IPS-20b (cell line): ENCODE results near the gene DNMT3L.

ENCODE experiments used
- H3K27ac ChIP-seq: one replicate; pipeline ENCODE4 v1.5.1; 2013; ENCODE audit warnings: low read length
- H3K27me3 ChIP-seq: 2 replicates; pipeline ENCODE4 v1.6.1; 2013; ENCODE audit warnings: mild to moderate bottlenecking, low read length, inconsistent platforms; ENCODE audit not compliant: insufficient read depth
- H3K36me3 ChIP-seq: 2 replicates; pipeline ENCODE4 v1.6.1; 2013; ENCODE audit warnings: low read depth, mild to moderate bottlenecking, inconsistent platforms, low read length, moderate library complexity; ENCODE audit not compliant: insufficient read depth
- H3K4me1 ChIP-seq: 2 replicates; pipeline ENCODE4 v1.6.1; 2013; ENCODE audit warnings: mild to moderate bottlenecking, control low read depth, inconsistent platforms, low read length, moderate library complexity; ENCODE audit not compliant: insufficient read depth
- H3K4me3 ChIP-seq: 2 replicates; pipeline ENCODE4 v1.5.1; 2013; ENCODE audit warnings: mild to moderate bottlenecking, low read length, inconsistent platforms
- H3K9ac ChIP-seq: 2 replicates; pipeline ENCODE4 v1.6.1; 2013; ENCODE audit warnings: low read depth, mild to moderate bottlenecking, inconsistent platforms, low read length, moderate library complexity
- H3K9me3 ChIP-seq: 2 replicates; pipeline ENCODE4 v1.6.1; 2013; ENCODE audit warnings: mild to moderate bottlenecking, low read depth, low read length, inconsistent platforms; ENCODE audit not compliant: insufficient read depth

Gene DNMT3L

DNA sequence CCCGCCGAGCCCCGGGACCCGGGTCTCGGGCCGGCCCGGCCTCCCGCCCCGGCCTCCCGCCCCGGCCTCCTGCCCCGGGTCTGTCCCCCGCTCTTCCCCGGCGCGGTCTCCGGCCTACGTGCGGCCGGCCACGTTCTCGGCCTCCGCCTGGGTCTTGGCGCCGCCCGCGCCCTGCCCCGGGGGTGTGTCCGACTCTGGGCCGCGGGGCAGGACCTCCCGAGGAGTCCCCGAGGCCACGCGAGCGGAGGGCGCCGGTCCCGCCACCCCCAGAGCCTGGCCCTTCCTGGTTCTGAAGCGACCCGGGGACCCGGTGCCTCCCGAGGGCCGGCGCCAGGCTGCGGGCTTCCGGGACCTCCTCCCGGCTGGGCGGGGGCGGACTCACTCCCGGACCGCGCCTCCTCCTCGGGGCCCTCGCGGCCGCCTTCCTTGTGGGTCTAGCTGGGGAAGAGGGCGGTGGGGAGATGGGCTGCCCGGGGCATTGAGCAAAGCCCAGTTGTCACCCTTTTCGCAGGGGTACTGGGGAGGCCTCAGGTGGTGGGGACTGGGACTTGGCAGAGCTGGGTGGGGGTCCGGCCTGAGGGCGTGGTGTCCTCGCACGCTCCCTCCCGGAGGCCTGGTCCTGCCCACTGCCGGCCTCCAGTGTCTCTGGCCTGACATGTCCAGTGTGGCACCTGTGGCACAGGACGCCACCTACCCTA, 38.7 kb upstream of the DNMT3L start:
- H3K27ac ChIP-seq: no peak overlapping the region
- peaks cover 16% of the 10 kb centered on the region; the same call in 1 of the 2 replicates for H3K27me3 ChIP-seq
- H3K4me3 ChIP-seq: peak overlapping the region; percentile 61
- H3K4me1 ChIP-seq: no peaks in the 10 kb centered on the region; the same call in 1 of the 2 replicates
- no peaks in the 10 kb centered on the region for H3K36me3 ChIP-seq
- H3K9me3 ChIP-seq: no peaks in the 10 kb centered on the region
- H3K9ac ChIP-seq: peak overlapping the region; percentile 32; the same call in 1 of the 2 replicates

DNA sequence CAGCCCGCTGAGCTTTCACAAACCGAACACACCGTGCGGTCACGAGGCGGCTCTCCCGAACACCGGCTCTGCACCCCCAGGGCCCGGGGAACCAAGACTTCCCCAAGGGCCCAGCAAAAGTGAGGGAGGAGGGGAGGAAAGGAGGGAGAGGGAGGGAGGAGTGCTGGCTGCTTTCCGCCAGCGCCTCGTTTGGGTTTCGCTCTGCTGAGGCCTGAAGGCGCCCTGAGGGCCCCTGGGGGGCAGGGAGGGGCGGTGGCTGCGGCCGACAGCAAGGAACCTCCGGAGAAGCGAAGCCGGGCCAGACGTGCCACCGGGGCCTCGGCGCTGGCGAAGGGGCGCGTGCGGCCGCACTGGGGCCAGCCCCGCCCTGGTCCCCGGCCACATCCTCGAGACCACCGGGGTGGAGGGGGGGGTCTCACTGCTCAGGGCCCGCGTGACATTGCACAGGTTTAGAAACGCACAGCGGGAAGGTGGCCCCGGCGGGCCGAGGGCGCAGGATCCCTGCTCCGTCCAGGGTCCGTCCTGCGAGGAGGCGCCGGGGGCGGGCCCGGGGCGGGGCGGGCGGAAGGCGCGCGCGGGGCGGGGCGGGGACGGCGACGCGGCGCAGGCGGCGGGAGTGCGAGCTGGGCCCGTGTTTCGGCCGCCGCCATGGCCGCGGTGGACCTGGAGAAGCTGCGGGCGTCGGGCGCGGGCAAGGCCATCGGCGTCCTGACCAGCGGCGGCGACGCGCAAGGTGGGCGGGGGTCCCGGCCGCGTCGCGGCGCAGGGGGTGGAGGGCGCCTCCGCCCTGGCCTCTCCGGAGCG, 38.0 kb upstream of the DNMT3L start, which contains the start of gene PFKL:
Gene PFKL (plus strand): TSS at position 596 of the 804 bp plus-strand sequence. CDS start 53 bp downstream, at position 649.
- H3K9me3 ChIP-seq: no peaks in the 10 kb centered on the region
- no peaks in the 10 kb centered on the region for H3K36me3 ChIP-seq
- no peaks in the 10 kb centered on the region; the same call in 1 of the 2 replicates for H3K4me1 ChIP-seq
- H3K9ac ChIP-seq: peak within 1 kb of the TSS; percentile 70
- H3K4me3 ChIP-seq: peak within 1 kb of the TSS; percentile 68
- no peak within 1 kb of the TSS for H3K27ac ChIP-seq
- H3K27me3 ChIP-seq: peaks cover 16% of the 10 kb centered on the region; the same call in 1 of the 2 replicates

DNA sequence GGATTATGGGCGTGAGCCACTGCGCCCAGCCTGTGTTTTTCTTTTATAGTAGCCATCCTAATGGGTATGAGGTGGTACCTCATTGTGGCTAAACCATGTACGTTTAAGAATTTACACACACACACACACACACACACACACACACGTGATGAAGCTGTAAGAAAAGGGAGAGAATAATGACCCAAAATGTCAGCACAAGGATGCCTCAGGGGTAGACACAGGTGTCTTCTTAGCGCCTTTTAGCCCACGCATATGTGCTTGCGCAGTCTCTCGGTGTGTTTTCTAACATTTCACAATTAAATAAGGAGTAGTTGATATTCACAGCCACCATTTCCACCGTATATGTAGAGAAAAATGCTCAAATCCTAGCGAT, 37.4 kb upstream of the DNMT3L start:
- peak overlapping the region; percentile 70 for H3K9ac ChIP-seq
- peak overlapping the region; percentile 68 for H3K4me3 ChIP-seq
- no peaks in the 10 kb centered on the region for H3K36me3 ChIP-seq
- H3K9me3 ChIP-seq: no peaks in the 10 kb centered on the region
- H3K27me3 ChIP-seq: peaks cover 16% of the 10 kb centered on the region; the same call in 1 of the 2 replicates
- no peak overlapping the region for H3K27ac ChIP-seq
- no peaks in the 10 kb centered on the region; the same call in 1 of the 2 replicates for H3K4me1 ChIP-seq

DNA sequence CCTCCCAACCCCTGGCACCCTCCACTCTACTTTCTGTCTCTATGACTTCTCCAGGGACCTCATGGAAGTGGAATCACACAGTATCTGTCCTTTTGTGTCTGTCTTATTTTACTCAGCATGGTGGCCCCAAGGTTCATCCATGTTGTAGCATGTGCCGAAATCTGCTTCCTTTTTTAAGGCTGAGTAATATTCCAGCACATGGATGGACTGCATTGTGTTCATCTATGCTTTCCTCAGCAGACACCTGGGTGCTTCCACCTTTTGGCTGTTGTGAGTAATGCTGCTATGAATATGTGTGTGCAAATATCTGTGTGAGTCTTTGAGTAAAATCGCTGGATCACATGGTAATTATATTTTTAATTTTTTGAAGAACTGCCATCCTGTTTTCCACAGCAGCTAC, 36.6 kb upstream of the DNMT3L start:
- no peak overlapping the region for H3K4me3 ChIP-seq
- no peaks in the 10 kb centered on the region for H3K36me3 ChIP-seq
- H3K4me1 ChIP-seq: no peaks in the 10 kb centered on the region; the same call in 1 of the 2 replicates
- H3K27ac ChIP-seq: no peak overlapping the region
- peaks cover 16% of the 10 kb centered on the region; the same call in 1 of the 2 replicates for H3K27me3 ChIP-seq
- H3K9ac ChIP-seq: no peak overlapping the region
- no peaks in the 10 kb centered on the region for H3K9me3 ChIP-seq

DNA sequence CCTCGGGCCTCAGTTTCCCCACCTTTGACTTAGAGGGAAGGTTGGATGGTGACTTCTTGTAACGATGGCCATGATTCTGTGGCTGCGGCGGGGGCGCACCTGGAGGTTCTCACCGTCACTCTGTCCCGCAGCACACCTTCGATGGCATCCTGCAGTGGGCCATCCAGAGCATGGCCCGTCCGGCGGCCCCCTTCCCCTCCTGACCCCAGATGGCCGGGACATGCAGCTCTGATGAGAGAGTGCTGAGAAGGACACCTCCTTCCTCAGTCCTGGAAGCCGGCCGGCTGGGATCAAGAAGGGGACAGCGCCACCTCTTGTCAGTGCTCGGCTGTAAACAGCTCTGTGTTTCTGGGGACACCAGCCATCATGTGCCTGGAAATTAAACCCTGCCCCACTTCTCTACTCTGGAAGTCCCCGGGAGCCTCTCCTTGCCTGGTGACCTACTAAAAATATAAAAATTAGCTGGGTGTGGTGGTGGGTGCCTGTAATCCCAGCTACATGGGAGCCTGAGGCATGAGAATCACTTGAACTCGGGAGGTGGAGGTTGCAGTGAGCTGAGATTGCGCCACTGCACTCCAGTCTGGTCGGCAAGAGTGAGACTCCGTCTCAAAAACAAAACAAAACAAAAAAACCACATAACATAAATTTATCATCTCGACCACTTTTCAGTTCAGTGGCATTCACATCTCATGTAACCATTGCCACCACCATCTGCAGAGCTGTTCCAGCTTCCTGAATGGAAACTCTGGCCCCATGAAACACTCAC, 36.0 kb upstream of the DNMT3L start:
- Histone ChIP-seq H3K36me3 (no peaks in the 10 kb centered on the region), H3K27ac (no peak overlapping the region), H3K4me1 (no peaks in the 10 kb centered on the region; the same call in 1 of the 2 replicates), H3K4me3 (no peak overlapping the region), H3K27me3 (peaks cover 16% of the 10 kb centered on the region; the same call in 1 of the 2 replicates), H3K9me3 (no peaks in the 10 kb centered on the region), H3K9ac (no peak overlapping the region)

DNA sequence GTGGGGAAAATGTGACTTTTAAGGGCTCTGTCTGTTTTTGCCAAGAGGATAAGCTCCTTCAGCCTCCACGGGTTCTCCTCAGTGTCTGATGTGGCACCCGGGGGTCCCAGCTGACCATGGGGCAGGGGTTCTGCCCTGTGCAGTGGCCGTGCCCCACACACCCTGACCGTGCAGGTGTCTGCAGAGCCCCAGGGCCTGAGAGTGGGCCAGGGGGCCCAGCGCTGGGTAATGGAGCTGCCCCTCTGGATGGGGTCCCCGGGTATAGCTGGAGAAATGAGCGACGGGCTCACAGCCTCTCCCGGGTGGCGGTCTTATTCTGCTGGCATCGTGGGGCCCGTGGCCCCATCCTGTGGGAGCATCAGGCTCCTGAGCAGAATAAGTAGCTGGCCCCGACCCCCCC, 35.2 kb upstream of the DNMT3L start:
- H3K27ac ChIP-seq: no peak overlapping the region
- no peaks in the 10 kb centered on the region for H3K36me3 ChIP-seq
- H3K9me3 ChIP-seq: no peaks in the 10 kb centered on the region
- no peak overlapping the region for H3K9ac ChIP-seq
- H3K4me3 ChIP-seq: no peak overlapping the region
- H3K4me1 ChIP-seq: no peaks in the 10 kb centered on the region; the same call in 1 of the 2 replicates
- H3K27me3 ChIP-seq: peaks cover 16% of the 10 kb centered on the region; the same call in 1 of the 2 replicates

DNA sequence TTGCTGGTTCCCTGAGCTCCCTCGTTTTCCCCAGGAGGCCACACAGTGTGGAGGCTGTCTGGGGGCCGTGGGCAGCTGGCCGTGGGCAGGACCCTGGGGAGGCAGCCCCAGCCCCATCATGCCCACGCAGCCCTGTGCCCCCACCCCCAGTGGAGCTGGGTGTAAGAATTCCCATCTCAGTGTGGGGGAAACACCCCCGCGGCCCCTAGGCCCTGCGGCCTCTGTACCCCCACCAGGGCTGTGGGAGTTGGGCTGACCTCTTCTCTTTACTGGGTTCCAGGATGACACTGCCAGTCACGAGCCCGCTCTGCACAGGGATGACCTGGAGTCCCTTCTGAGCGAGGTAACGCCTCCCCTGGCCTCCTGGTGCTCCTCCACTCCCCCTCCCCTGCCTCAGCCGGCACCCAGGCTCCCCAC, 34.4 kb upstream of the DNMT3L start:
- Histone ChIP-seq H3K9ac (no peak overlapping the region), H3K27me3 (peaks cover 16% of the 10 kb centered on the region; the same call in 1 of the 2 replicates), H3K4me1 (no peaks in the 10 kb centered on the region), H3K4me3 (no peak overlapping the region), H3K9me3 (no peaks in the 10 kb centered on the region), H3K36me3 (no peaks in the 10 kb centered on the region), H3K27ac (no peak overlapping the region)

DNA sequence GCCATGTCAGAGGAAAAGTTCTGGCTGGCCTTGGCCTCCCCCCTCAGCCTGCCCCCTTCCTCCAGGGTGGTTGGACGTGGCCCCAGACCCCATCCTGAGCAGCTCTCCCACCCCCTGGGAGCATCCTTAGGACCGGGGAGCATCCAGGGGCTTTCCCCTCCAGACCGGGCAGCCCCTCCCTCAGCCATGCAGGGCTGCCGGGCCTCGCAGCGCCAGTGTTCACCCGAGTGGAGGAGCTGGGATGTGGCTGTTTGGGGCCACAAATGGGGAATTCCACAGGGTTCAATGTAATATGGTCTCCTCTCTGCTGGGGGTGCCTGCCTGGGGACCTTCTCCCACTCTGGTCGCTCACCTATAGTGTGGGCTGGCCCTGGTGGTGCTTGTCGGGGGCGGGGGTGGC, 33.9 kb upstream of the DNMT3L start:
- Histone ChIP-seq H3K27ac (no peak overlapping the region), H3K27me3 (peaks cover 16% of the 10 kb centered on the region; the same call in 1 of the 2 replicates), H3K9me3 (no peaks in the 10 kb centered on the region), H3K36me3 (no peaks in the 10 kb centered on the region), H3K9ac (no peak overlapping the region), H3K4me3 (no peak overlapping the region), H3K4me1 (no peaks in the 10 kb centered on the region)

DNA sequence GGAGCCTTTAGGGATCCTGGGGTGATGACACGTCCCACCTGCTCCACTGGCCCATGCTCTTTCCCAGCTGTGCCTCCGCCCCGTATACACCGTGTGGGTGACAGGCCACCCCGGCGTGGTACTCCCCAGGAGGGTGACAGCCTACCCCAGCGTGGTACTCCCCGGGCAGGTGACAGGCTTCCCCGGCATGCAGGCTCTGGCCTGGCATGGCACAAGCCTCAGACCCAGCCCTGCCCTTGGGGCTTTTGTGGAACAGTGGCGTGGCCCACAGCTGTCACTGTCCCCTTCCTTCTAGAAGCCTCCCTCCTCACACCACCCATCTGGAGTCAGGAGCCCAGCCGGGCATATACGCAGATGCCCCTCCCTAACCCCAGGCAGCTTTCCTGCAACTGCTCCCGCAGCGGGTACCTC, 33.5 kb upstream of the DNMT3L start:
- no peak overlapping the region for H3K9ac ChIP-seq
- H3K4me1 ChIP-seq: no peaks in the 10 kb centered on the region
- H3K36me3 ChIP-seq: no peaks in the 10 kb centered on the region
- H3K27ac ChIP-seq: no peak overlapping the region
- no peaks in the 10 kb centered on the region for H3K9me3 ChIP-seq
- no peak overlapping the region for H3K4me3 ChIP-seq
- H3K27me3 ChIP-seq: peaks cover 16% of the 10 kb centered on the region; the same call in 1 of the 2 replicates

DNA sequence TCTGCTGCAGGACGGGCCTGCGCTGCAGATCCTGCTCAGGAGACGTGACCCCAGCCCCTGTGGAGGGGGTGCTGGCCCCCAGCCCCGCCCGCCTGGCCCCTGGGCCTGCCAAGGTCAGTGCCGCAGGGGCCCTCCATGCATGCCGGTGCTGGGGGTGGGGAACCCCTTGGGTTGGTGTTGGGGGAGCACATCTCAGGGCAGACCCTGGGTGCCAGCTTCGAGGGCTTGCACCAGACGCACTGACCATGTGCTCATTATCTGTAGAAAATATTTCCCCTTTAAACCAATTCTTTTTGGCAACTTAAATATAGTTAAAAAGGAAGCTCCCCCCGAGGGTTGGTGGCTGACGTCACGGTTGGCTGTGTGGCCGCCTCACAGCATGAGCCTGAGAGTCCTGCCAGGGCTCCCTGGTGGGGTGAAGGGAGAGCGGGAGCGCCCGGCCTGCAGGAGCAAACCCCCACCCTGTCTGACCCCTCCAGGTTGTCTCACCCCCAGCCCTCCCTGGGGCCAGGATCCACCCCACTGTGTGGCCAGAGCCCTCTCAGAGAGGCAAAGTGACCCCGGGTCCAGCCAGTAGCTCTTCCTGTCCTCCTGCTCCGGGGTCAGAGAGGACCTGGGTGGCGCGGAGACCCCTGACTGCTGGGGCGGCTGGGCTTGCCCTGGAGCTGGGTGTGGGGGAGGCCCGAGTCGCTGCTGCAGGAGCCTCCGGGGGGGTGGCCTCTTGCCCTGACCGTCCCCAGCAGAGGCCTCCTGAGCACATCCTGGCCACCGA, 32.9 kb upstream of the DNMT3L start:
- peaks cover 16% of the 10 kb centered on the region; the same call in 1 of the 2 replicates for H3K27me3 ChIP-seq

More for the DNA sequence above, 32.9 kb upstream of the DNMT3L start:
- H3K4me1 ChIP-seq: no peaks in the 10 kb centered on the region
- no peak overlapping the region for H3K9ac ChIP-seq
- H3K27ac ChIP-seq: no peak overlapping the region
- H3K4me3 ChIP-seq: no peak overlapping the region
- H3K36me3 ChIP-seq: no peaks in the 10 kb centered on the region
- no peaks in the 10 kb centered on the region for H3K9me3 ChIP-seq
